ENCODE measurements around the gene EDDM3A. TPM values are rescaled to one million over a fixed set of nuclear protein-coding genes. Genes with fewer than 3 reads are reported as not detected.

Gene EDDM3A
- total and polyA plus RNA-seq, 2 of the 4 experiments (the other 2 are of a cell fraction) = not detected

- no peak overlapping the region for H3K14ac ChIP-seq (replicated peaks; ENCODE audit: low read depth, low read length)
- TF ChIP-seq RAD21 (IDR thresholded peaks at IDR 0.05; ENCODE audit: low read length) = peak; percentile 74
- no peak for TF ChIP-seq MAFK (IDR thresholded peaks at IDR 0.05; ENCODE audit: low read depth, low read length)
- peak; percentile 80 for TF ChIP-seq SMC3 (IDR thresholded peaks at IDR 0.05; ENCODE audit: low read depth, low read length)
- no peak for TF ChIP-seq CHD1 (IDR thresholded peaks at IDR 0.05; ENCODE audit: low read depth, low read length)
- peak; percentile 74 for TF ChIP-seq CTCF (conservative IDR thresholded peaks at IDR 0.05; ENCODE audit: low read depth, low read length)
- peak; percentile 75 for DNase-seq
- no peak overlapping the region for H3K4me2 ChIP-seq (ENCODE audit: low read depth, low read length)
- no peaks in the 10 kb centered on the region for H4K20me1 ChIP-seq (ENCODE audit: insufficient read depth, low read length)
- H4K91ac ChIP-seq (ENCODE audit: insufficient read depth, low read depth, low read length) = no peak overlapping the region
- no peak overlapping the region for H3K4me3 ChIP-seq (ENCODE audit: insufficient read depth, low read depth, low read length)
- no peak overlapping the region for H2BK20ac ChIP-seq (ENCODE audit: low read depth, low read length)
- peak; percentile 91 for ATAC-seq (ENCODE audit: low read depth)
- no peak overlapping the region for H3K4ac ChIP-seq (ENCODE audit: low read depth, low read length)
- intact Hi-C loops (cut with micrococcal nuclease) (loop anchor here (1.0 to 5.0 kb wide), 5 partner anchors 158 to 410 kb away; no protein-coding TSS in a partner anchor), in situ Hi-C loops (cut with MboI; ENCODE audit: low sequenced_read_pairs) (loop anchor here (10.0 kb wide), 1 partner anchor 267 kb away; no protein-coding TSS in a partner anchor), dilution Hi-C loops (cut with HindIII; ENCODE audit: low sequenced_read_pairs, unreplicated experiment) (no loop called here)
- no peak overlapping the region for H2BK15ac ChIP-seq (ENCODE audit: low read depth, low read length)
- no peak overlapping the region for H3K27ac ChIP-seq (ENCODE audit: insufficient read depth, low read length)
- H3K36me3 ChIP-seq (ENCODE audit: control insufficient read depth, insufficient read depth, low read length) = no peaks in the 10 kb centered on the region
- ChIA-PET POLR2A (ENCODE audit: unreplicated experiment) (no interaction called here), CTCF (interaction anchor here (0.6 to 1.6 kb wide), 5 partner anchors 161 to 343 kb away, joined by 3 to 4 read pairs (median 3); no protein-coding TSS in a partner anchor)
- no TSS peak for BruUV-seq (replicated peaks)
- H3K9ac ChIP-seq (ENCODE audit: low read depth, low read length) = no peak overlapping the region
- no peaks in the 10 kb centered on the region for H3K79me1 ChIP-seq (ENCODE audit: low read depth in 1 of 2, low read length in 2 of 2)
- no peak overlapping the region for H2AK5ac ChIP-seq (ENCODE audit: low read depth, low read length)
- WGBS, 2 experiments (ENCODE audit: extremely low coverage in 2 of 2, insufficient read length in 1 of 2) = no CpG with 5 or more reads among the region's 6 CpGs
- no peaks in the 10 kb centered on the region for H3K4me1 ChIP-seq (ENCODE audit: control insufficient read depth, insufficient read depth, low read length)
- no peak overlapping the region for H4K5ac ChIP-seq (ENCODE audit: low read depth, low read length)
- H3K23ac ChIP-seq (ENCODE audit: low read depth, low read length) = no peak overlapping the region
- H2AFZ ChIP-seq (replicated peaks; ENCODE audit: low read length, poor library complexity) = peak overlapping the region; percentile 15
- no peaks in the 10 kb centered on the region for H3K9me3 ChIP-seq (ENCODE audit: control insufficient read depth, insufficient read depth, low read length)
- H4K8ac ChIP-seq (ENCODE audit: low read depth in 2 of 2, low read length in 2 of 2) = no peak overlapping the region
- H3K56ac ChIP-seq (ENCODE audit: extremely low read depth, insufficient read depth, low read length) = no peak overlapping the region
- H2BK120ac ChIP-seq (ENCODE audit: low read depth, low read length) = no peak overlapping the region
- no peak overlapping the region for H2AK9ac ChIP-seq (replicated peaks; ENCODE audit: low read depth, low read length, poor library complexity)
- no peak overlapping the region for H3K18ac ChIP-seq (ENCODE audit: low read depth, low read length)
- H3K9me1 ChIP-seq (ENCODE audit: insufficient read depth, low read length) = no peaks in the 10 kb centered on the region
- no peaks in the 10 kb centered on the region for H3K27me3 ChIP-seq (ENCODE audit: control insufficient read depth, insufficient read depth, low read length)
- H2BK5ac ChIP-seq (ENCODE audit: low read depth, low read length, poor library complexity, severe bottlenecking) = no peak overlapping the region
Observed at GRCh38 chr14:20697273-20698017, 48.2 kb upstream of the EDDM3A start.

Data from IMR-90 (cell line).